ENCODE data around the gene ARL15.

GRCh38 chr5:53878015-53878414 is 432.4 kb downstream of the ARL15 start:
- no peak for TF ChIP-seq CTCF (conservative IDR thresholded peaks at IDR 0.05)
- no peak for TF ChIP-seq EZH2 (IDR thresholded peaks at IDR 0.05; ENCODE audit: low read depth)
